ENCODE results near the gene DOCK10.

DOCK10 gene

DNA sequence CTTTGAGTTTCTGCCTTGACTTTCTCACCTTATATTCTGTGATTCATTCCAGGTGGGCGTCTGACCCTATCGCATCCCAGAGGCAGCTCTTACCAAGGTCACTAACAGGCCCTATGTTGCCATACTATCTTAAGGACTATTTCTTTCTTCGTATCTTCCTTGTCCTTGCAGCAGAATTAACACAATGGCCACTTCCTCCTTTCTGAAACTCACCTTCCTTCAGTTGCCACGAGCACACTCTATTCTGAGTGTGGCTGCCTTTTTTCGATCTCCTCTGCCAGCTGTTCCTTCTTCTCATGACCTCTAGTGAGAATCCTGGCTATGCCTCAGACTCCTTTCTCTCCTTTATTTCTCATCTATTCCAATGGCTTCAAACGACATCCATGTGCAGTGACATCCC lies 165.7 kb downstream of the DOCK10 start:
- no peak for DNase-seq (ENCODE audit: low read depth)

DNA sequence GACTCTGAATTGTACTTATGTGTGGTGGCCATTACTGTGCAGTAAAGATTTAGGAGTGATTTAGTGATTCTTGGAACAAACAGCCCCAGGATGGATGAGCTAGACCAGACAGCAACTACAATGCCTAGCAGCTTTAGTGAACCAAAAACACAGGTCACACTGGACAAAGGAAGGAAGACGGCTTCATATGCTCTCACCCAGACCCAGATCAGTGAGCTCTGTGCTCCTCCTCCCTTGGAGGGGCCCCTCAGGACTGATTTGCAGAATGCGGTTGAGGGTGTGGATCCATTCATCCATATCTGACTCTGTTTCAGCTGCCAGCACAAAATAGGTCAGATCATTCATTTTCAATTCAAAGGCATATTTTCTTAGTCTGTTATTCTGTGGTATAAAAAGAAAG lies 166.4 kb downstream of the DOCK10 start:
- no peak for DNase-seq (ENCODE audit: low read depth)

DNA sequence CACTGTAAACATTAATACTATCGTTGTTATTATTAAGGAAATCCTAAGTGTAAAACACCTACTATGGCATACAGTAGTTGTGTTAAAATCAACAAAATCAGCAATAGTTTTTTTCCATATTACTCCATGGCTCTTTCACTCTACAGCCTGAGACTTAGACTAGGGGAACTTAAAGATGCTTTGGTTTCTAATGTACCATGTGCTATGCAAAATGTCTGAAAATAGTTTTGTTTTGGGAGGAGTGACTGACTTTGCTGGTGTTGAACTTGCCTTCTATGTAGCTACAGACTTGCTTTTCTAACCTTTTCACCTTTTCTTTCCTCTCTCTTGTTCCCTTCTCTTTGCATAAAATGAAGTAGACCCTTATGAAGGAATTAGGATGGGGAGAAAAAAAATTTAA lies 167.1 kb downstream of the DOCK10 start:
- no peak for DNase-seq (ENCODE audit: low read depth)

DNA sequence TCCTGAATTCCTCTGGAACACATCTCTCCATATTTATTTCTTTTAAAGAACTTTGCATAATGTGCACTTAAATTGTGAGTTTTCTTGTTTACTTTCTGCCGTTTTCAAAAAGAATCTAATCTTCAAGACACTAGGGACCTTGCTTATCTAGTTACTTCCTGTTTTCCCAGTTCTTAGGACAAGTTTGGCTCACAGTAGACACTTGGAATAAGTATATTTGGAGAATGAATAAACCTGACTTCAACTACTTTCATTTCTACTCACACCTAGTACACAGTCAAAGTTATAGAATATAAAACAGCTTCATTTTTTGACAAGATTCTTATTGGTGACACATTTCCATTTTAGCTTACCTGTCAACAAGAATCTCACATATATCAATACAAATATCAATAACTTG lies 170.5 kb downstream of the DOCK10 start:
- DNase-seq (ENCODE audit: low read depth) = no peak

DNA sequence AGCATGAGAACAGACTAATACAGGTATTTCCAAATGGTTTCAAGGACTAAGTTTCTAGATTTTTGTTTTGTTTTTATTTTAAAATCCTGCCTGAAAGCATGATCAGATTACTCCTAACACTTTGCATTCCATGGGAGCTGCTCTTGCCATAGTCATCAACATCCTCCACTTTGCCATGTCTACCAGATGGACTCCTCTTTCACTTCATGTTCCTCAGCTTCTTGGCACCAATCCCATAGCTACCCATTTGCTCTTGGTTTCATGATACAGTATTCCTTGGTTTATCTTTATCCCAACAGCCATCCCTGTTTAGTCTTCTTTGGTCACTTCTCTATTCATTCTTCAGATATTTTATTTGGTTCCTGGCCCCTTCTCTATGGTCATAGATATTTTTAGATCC lies 171.9 kb downstream of the DOCK10 start:
- no peak for DNase-seq (ENCODE audit: low read depth)

DNA sequence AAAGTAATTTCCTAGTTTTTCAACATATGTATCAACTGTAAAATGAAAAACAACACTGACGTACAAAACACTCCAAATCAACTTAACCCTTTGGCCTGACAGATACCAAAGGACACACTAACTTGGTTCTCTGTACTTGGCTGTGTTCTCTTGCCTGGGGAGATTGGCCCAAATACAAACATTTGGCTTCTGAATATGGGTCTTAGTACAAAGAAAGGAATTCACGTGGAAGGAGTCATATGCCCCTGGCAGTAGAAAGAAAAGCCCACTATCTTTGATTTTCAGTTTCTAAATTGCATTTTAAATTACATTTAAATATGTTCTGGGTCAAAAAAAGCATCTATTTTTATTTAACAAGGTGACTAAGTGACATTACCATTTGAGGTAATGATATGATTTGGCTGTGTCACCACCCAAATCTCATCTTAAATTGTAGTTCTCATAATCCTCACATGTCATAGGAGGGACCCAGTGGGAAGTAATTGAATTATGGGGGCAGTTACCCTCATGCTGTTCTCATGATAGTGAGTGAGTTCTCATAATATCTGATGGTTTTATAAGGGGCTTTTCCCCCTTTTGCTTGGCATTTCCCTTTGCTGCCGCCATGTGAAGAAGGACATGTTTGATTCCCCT lies 172.6 kb downstream of the DOCK10 start:
- no peak for DNase-seq (ENCODE audit: low read depth)

DNA sequence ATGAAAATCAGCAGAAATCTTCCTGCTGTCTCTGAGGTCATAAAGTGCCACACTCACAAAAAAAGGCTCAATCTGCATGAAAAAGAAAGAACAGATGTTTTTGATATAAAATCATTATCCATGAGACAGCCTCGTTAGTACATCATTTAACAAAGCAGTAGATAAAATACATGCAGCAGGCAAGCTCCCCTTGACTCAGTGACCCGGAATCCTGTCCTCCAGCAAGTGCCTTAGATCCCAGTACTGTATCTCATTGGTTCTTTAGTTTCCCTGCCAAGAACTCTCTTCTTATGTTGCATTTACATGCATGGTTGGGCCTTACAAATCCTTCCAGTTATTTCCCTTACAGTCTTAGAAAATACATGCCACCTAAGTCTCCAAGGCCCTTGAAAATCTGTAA lies 177.3 kb downstream of the DOCK10 start:
- no peak for DNase-seq (ENCODE audit: low read depth)

DNA sequence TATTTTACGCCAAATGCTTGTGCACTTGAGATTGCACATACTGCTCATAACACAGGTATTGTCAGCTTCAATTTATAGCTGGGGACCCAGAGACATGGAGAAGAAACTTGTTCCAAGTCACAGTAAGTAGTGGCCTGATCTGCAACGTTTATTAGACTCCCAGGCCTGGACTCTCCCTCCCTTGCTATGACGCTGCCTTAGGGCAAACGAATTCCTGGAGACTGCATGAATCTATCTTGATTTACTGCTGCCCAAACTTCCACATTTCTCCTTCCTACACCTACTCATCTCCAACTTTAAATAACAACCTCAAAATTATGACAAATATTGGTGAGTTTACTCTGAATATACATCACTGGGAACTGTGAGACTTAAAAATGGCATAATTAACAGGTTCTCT lies 181.0 kb downstream of the DOCK10 start:
- DNase-seq (ENCODE audit: low read depth) = no peak

DNA sequence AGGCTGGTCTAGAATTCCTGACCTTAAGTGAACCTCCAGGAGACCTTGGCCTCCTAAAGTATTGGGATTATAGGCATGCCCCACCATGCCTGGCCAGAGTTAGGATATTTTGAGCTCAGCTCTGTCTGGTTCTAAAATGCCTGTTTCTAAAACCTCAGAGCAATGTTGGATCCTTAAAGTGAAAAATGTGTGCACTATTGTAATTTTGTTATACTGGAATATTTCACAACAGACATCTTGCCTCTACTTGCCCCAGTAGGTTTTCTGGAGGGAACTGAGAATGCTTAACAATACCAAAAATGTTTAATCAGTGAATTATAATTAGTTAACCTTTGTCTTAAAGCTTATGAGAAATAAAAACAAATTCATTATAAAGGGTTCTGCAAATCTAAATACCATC lies 181.5 kb downstream of the DOCK10 start:
- DNase-seq (ENCODE audit: low read depth) = no peak

DNA sequence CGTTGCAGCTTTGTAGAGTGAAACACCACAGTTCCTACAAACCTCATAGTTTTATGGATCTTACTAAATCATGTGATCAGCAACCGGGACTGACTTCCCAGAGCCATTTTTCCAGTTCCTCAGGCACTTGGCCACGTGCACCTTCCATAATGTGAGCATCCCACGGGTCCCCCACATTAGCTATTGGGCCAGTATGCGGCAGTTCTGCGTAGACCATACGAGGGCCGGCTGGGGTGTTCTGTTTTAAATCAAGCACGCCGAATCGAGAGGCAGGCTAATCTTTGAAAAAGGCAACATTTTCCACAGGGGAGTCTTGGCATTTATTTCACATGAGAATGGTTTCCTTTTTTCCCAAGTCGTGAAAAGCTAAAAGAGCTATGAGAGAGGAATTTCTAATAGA lies 190.5 kb downstream of the DOCK10 start:
- no peak for DNase-seq (ENCODE audit: low read depth)

DNA sequence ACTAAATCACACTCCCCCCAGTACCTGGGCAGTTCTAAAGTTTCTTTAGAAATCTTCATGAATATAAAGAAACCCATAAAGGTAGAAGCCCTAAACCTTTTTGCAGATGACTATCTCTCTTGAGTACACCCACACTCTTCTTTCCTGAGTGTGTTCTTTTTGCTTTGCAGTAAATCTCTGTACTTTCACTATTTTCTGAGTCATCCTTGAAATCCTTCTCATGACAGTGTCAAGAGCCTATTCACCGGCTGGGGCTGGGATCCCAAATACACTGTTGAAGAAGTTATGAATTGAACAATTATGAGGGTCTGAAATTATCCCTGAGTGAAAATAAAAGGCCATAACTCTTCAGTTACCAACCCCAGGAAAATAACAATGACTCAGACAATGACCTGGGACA lies 192.2 kb downstream of the DOCK10 start:
- DNase-seq (ENCODE audit: low read depth) = no peak

DNA sequence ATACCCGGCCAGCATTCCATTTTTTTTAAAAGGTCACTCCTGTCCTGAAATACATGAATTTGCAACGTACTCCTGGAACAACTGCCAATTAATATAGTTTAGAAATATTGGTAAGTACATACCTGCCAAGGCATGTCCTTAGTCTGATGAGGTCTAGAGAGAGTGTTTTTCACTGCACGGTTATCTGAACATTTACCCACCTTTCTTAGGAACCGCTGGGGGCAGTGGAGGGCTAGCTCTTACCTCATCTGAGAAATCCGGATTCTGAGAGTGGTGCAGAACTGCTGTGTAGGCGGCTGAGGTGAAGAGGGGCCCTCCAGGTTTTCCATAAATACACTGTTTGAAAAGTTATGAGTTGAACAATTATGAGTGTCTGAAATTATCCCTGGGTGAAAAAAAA lies 193.0 kb downstream of the DOCK10 start:
- no peak for DNase-seq (ENCODE audit: low read depth)

DNA sequence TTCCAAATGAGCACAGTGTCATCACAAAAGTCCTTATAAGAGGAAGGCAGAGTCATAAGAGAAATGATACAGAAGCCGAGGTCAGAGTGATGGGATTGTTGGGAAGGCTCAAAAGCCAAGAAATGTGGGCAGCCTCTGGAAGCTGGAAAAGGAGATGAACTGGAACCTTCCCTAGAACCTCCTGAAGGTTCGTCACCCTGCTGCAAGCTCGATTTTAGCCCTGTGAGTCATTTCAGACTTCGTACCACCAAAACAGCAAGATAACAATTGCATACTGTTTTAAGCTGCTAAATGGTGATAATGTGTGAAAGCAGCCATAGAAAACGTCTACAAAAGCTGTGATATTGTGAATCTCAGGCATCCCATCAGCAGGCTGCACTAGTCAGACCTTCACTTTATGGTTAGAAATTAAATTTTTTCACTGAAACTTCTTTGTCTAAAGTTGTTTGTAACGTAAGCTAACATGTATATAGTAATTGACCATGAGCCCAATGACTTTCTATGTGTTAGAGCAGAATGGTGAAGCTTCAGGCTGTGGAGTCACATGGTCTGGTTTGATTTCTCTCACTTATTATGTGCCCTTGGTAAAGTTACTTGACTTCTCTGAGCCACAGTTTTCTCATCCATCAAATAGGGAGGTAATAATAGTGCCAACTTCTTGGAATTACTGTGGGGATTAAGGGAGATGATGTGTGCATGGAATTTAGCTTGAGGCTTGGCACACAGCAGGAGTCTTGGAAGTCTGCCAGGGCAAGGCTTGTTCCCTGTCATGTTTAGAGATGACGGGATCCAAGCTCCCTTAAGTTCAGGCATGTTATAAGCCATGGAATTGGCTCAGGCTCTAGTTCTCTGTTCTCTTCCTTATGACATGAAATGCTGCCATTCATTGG lies 194.1 kb downstream of the DOCK10 start:
- DNase-seq (ENCODE audit: low read depth) = no peak

DNA sequence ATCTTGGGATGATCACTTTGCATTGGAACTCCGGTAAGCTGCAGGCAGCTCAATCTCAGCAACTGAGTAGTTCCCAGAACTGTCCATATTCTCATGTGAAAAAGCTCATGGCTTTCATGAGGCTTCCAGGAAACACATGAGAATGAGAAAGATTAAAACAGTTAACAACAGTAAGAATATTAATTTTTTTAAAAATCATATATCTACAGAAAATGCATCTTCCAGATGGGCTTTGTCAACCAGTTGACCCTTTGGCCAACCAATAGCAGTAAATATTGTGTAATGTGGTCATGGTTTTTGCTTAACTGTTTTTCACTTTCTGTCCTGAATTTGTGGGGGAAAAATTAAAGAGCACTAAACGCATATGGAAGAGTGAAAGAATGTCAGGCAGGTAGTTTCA lies 194.9 kb downstream of the DOCK10 start:
- no peak for DNase-seq (ENCODE audit: low read depth)

DNA sequence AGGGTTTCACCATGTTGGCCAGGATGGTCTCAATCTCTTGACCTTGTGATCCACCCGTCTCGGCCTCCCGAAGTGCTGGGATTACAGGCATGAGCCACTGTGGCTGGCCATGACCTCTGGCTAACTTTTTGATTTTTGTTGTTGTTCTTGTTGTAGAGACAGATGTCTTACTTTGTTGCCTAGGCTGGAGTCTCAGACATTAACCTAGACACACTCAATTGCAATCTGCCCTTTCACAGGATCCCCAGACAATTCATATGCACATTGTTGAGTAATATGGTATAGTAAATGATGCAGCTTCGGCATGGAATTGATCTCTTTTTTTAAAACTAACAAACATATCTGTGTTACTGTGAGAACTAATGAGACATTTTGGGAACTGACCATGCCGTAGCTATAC lies 195.6 kb downstream of the DOCK10 start:
- DNase-seq (ENCODE audit: low read depth) = no peak

DNA sequence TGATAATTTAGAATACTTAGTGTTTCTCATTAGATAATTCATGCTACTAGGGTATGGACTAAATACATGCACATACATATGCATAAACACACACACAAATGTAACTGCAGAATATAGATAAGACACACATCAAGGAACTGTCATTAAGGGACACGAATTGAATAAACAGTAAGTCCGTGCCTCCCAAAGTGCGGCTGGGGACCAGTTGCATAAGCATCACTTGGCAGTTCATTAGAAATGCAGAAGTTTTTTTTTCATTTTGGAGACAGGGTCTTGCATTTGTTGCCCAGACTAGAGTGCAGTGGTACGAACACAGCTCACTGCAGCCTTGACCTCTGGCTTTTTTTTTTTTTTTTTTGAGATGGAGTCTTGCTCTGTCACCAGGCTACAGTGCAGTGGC lies 196.1 kb downstream of the DOCK10 start:
- no peak for DNase-seq (ENCODE audit: low read depth)

DNA sequence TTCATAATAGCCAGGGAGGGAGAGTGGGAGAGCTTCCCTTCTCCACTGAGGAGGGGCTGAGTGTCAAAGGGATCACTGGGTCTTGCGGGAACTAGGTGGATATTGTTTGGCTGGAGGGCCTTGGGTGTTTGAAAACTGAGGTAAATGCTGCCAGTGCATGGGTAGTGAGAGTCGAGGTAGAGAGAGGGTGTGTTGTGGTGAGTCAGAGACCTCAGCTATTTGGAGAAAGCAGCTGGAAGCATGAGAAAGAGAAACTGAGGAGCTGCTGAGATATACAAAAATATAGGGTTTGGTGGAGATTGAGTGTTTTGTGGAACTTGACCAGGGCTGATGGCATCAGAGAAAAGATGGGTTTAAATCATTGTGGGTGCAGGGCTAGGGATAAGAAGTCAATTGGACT lies 199.1 kb downstream of the DOCK10 start:
- DNase-seq (ENCODE audit: low read depth) = no peak

DNA sequence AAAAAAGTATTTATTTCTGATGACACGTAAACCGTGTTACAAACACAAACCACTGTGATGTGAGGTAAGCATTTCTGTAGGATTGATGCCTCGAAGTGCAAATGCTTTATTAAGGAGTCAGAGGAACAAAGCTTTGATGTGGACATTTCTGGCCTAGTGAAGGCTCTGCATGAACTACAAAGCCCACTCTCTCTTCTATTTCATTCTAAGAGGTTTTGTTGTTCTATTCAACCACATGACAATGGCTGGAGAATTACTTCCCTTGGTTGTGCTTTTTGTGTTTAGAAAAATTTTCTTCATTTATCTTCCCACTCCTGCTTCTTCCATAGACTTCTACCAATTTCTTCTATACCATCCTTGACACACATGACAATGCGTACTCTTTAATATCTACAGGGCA lies 200.4 kb downstream of the DOCK10 start:
- no peak for DNase-seq (ENCODE audit: low read depth)

DNA sequence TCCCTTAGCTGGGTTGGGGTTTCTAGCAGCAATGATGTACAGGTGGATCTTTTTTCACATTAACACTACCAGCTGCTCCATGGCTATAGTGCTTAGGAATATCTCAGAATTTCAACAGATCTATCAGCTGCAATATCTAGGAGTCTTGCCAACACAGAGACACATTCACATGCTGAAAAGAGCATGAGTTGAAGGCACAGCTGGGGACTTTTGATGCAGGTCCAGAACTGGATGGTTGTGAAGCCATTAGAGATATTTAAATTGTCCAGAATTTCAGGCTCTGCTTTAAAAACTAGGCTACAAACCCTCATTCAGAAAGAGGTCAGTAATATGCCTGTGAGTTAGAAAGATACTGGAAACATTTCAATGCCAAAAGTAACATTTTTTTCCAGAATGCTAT lies 203.9 kb downstream of the DOCK10 start:
- no peak for DNase-seq (ENCODE audit: low read depth)

DNA sequence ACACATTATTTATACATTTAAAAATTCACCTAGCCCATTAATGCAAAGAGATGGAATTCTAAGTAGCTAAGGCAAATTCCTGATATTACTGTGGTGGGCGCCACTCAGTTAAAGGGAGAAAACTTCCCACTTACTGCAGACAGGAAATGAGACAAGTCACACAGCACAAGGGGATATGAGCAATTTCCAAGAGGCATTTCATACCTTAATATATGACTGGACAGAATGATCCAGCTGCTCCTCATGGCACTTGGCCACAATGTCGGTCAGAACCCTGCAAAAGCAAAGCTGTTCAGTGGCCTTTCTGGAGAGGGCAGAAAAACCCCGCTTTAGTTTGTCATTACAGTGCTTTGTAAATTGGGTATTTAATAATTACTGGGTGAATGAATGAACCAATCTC lies 204.7 kb downstream of the DOCK10 start:
- no peak for DNase-seq (ENCODE audit: low read depth)

DNA sequence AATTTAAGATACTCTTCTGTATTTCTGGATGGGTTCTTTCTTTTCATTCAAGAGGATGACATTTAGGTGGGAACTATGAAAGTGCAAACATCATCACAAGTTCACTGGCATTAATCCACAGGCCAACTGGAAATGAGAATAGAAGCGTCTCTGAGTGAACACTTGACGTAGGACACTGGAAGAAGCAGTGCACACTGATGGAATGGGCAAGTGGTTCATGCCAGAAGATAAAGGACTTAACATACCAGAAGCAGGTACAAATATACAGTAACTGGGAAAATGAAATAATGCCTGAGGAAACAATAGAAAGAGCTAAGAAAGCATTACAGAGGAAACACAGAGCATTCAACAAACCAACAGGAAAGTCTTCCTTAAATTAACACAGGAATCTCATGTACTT lies 205.2 kb downstream of the DOCK10 start:
- no peak for DNase-seq (ENCODE audit: low read depth)

DNA sequence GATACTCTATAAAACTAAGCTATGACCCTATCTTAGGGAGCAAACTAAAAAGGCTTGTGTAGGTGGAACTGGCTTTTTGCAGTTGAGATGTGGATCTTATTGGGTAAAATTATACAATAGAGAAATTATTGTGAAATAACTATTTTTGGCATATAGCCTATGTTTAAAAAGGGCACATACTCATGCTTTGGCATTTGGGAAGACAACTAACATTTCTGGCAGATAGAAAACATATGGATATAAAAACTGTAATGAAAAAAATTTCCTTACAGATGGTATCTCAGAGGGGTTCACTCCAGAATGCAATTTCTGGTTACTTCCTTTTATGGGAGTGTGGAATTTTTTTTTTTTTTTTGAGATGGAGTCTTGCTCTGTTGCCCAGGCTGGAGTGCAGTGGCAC lies 206.0 kb downstream of the DOCK10 start:
- DNase-seq (ENCODE audit: low read depth) = no peak

DNA sequence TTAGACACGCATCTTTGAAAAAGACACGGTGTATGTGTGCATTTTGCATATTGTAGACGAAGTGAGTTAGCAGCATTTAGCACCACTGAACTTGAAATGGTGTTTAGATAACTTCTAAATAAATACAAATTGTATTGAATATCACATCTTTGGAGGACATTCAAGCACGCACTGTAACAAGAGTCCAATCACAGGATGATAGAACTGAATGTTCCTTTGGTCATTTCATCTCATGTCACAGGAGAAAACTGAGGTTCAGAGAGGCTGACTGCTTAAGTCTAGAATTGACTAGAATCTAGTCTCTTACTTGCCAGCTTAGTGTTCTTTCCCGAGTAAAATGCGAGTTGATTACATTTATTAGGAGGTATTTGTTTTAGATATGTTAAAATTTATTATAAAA lies 206.9 kb downstream of the DOCK10 start:
- no peak for DNase-seq (ENCODE audit: low read depth)

DNA sequence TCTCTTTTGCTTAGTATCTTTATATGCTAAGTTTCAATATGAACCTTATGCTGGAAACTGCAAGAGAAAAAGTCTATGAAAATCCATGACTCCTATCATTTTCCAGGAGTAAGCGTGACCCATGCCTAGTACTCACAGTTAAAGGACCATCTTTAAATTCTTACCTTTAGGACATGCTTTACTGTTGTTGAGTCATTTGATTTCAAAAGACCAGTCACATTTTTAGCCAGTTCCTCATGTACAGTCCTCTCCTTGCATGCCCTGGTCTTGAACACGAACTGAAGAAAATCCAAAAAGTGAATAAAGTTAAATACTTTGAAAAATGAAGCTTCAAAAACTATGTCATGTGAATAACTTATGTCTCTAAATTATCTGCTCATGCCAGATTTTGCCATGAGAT lies 208.3 kb downstream of the DOCK10 start:
- DNase-seq (ENCODE audit: low read depth) = no peak
